H9 (cell line): ENCODE results near the gene CD1E. TPM values are rescaled to one million over a fixed set of nuclear protein-coding genes. Genes with fewer than 3 reads are reported as not detected.

ENCODE experiments used
- DNase-seq: peaks from one replicate; pipeline ENCODE4 v3.0.0-alpha.2; 2017
- H2AFZ ChIP-seq: one replicate; pipeline ENCODE4 v1.6.1; 2013; ENCODE audit warnings: mild to moderate bottlenecking, low read length, control low read depth, moderate library complexity
- H2AK5ac ChIP-seq: 2 replicates; pipeline ENCODE4 v1.6.1; 2013; ENCODE audit warnings: low read length, control low read depth, mixed read lengths; ENCODE audit not compliant: insufficient read length
- H2BK120ac ChIP-seq: one replicate; pipeline ENCODE4 v1.6.1; 2013; ENCODE audit warnings: low read depth, mild to moderate bottlenecking, low read length, control low read depth, inconsistent platforms; ENCODE audit not compliant: poor library complexity, severe bottlenecking
- H2BK12ac ChIP-seq: 2 replicates; pipeline ENCODE4 v1.6.1; 2013; ENCODE audit warnings: low read length, control low read depth, mixed read lengths, low read depth; ENCODE audit not compliant: insufficient read length
- H2BK15ac ChIP-seq: 2 replicates; pipeline ENCODE4 v1.6.1; 2013; ENCODE audit warnings: low read depth, low read length, control low read depth
- H2BK20ac ChIP-seq: one replicate; pipeline ENCODE4 v1.6.1; 2013; ENCODE audit warnings: low read depth, mild to moderate bottlenecking, low read length, control low read depth, inconsistent platforms; ENCODE audit not compliant: poor library complexity, severe bottlenecking
- H2BK5ac ChIP-seq: 2 replicates; pipeline ENCODE4 v1.6.1; 2013; ENCODE audit warnings: low read length, control low read depth, mixed read lengths; ENCODE audit not compliant: insufficient read length
- H3K14ac ChIP-seq: 2 replicates; pipeline ENCODE4 v1.6.1; 2013; ENCODE audit warnings: low read length, control low read depth; ENCODE audit not compliant: insufficient read depth
- H3K18ac ChIP-seq: 2 replicates; pipeline ENCODE4 v1.6.1; 2013; ENCODE audit warnings: low read depth, mild to moderate bottlenecking, mixed read lengths, low read length, control low read depth; ENCODE audit not compliant: insufficient read length
- H3K23ac ChIP-seq: 2 replicates; pipeline ENCODE4 v1.6.1; 2013; ENCODE audit warnings: low read length, control low read depth, mixed read lengths, low read depth; ENCODE audit not compliant: insufficient read length
- H3K23me2 ChIP-seq: 2 replicates; pipeline ENCODE4 v1.6.1; 2013; ENCODE audit warnings: low read depth, mild to moderate bottlenecking, mixed read lengths, low read length, control low read depth; ENCODE audit not compliant: insufficient read length, poor library complexity, severe bottlenecking
- H3K27ac ChIP-seq: 2 replicates; pipeline ENCODE4 v1.5.1; 2013; ENCODE audit warnings: low read length, control low read depth, mixed read lengths, low read depth; ENCODE audit not compliant: insufficient read length
- H3K27me3 ChIP-seq: 2 replicates; pipeline ENCODE4 v1.6.1; 2013; ENCODE audit warnings: low read length, control low read depth, inconsistent platforms; ENCODE audit not compliant: insufficient read depth
- H3K4ac ChIP-seq: 2 replicates; pipeline ENCODE4 v1.6.1; 2013; ENCODE audit warnings: low read depth, mild to moderate bottlenecking, control low read depth, inconsistent platforms, low read length, moderate library complexity
- H3K4me1 ChIP-seq: 2 replicates; pipeline ENCODE4 v1.6.1; 2013; ENCODE audit warnings: low read length, control low read depth, inconsistent platforms; ENCODE audit not compliant: insufficient read depth
- H3K4me2 ChIP-seq: 2 replicates; pipeline ENCODE4 v1.6.1; 2013; ENCODE audit warnings: low read length, control low read depth, mixed read lengths; ENCODE audit not compliant: insufficient read length, insufficient read depth
- H3K56ac ChIP-seq: 2 replicates; pipeline ENCODE4 v1.6.1; 2013; ENCODE audit warnings: low read depth, mild to moderate bottlenecking, mixed read lengths, low read length, control low read depth; ENCODE audit not compliant: insufficient read length
- H3K79me1 ChIP-seq: 2 replicates; pipeline ENCODE4 v1.6.1; 2013; ENCODE audit warnings: low read depth, mild to moderate bottlenecking, moderate library complexity, low read length, control low read depth, inconsistent platforms; ENCODE audit not compliant: insufficient read depth, poor library complexity, severe bottlenecking
- H3K79me2 ChIP-seq: 2 replicates; pipeline ENCODE4 v1.6.1; 2013; ENCODE audit warnings: low read length, control low read depth, inconsistent platforms; ENCODE audit not compliant: insufficient read depth
- H3K9ac ChIP-seq: 2 replicates; pipeline ENCODE4 v1.6.1; 2013; ENCODE audit warnings: low read length, control low read depth, mixed read lengths; ENCODE audit not compliant: insufficient read length; ENCODE audit errors: extremely low read depth
- H3K9me3 ChIP-seq: one replicate; pipeline ENCODE4 v1.6.1; 2013; ENCODE audit warnings: low read depth, low read length, inconsistent platforms; ENCODE audit not compliant: control insufficient read depth
- H3T11ph ChIP-seq: one replicate; pipeline ENCODE4 v1.6.1; 2013; ENCODE audit warnings: mild to moderate bottlenecking, low read length, control low read depth, inconsistent platforms
- H4K20me1 ChIP-seq: one replicate; pipeline ENCODE4 v1.6.1; 2013; ENCODE audit not compliant: control insufficient read depth, insufficient read length, insufficient read depth
- H4K5ac ChIP-seq: 2 replicates; pipeline ENCODE4 v1.6.1; 2013; ENCODE audit warnings: low read depth, mild to moderate bottlenecking, mixed read lengths, low read length, control low read depth; ENCODE audit not compliant: insufficient read length
- H4K8ac ChIP-seq: replicated peaks from 2 replicates; pipeline ENCODE4 v1.6.1; 2013; ENCODE audit warnings: low read length, control low read depth, mixed read lengths, low read depth; ENCODE audit not compliant: insufficient read length
- H4K91ac ChIP-seq: 2 replicates; pipeline ENCODE4 v1.6.1; 2013; ENCODE audit warnings: low read depth, mild to moderate bottlenecking, moderate library complexity, mixed read lengths, low read length, control low read depth; ENCODE audit not compliant: insufficient read length
- H3K27ac Mint-ChIP-seq, 3 experiments: 2 replicates in 2 of 3; 3 replicates in 1 of 3; pipeline ENCODE4 v1.8.0; 2020 to 2021; ENCODE audit warnings: mixed read lengths in 3 of 3, mild to moderate bottlenecking in 1 of 3, moderate library complexity in 1 of 3
- H3K27me3 Mint-ChIP-seq: 2 replicates; pipeline ENCODE4 v1.8.0; 2021; ENCODE audit warnings: low read depth, mild to moderate bottlenecking, moderate library complexity, mixed read lengths
- H3K36me3 Mint-ChIP-seq, 3 experiments: 2 replicates in 2 of 3; 3 replicates in 1 of 3; pipeline ENCODE4 v1.8.0; 2020 to 2021; ENCODE audit warnings: low read depth in 3 of 3, mixed read lengths in 3 of 3; ENCODE audit not compliant: insufficient read depth in 1 of 3
- H3K4me1 Mint-ChIP-seq, 2 experiments: 2 replicates each; pipeline ENCODE4 v1.8.0; 2020; ENCODE audit warnings: mixed read lengths in 2 of 2
- H3K4me3 Mint-ChIP-seq, 2 experiments: 2 replicates in 1 of 2; 3 replicates in 1 of 2; pipeline ENCODE4 v1.8.0; 2020 to 2021; ENCODE audit warnings: mild to moderate bottlenecking in 2 of 2, mixed read lengths in 2 of 2, moderate library complexity in 1 of 2
- H3K9me3 Mint-ChIP-seq, 2 experiments: 2 replicates in 1 of 2; 3 replicates in 1 of 2; pipeline ENCODE4 v1.8.0; 2020; ENCODE audit warnings: mild to moderate bottlenecking in 2 of 2, mixed read lengths in 2 of 2, moderate library complexity in 1 of 2
- WGBS: extraction: QIAGEN DNeasy Blood & Tissue Kit; methylation state at CpG from one replicate; pipeline ENCODE4 v1.1.7; 2013; ENCODE audit warnings: missing lambda C conversion rate, low lambda C conversion rate, mixed read lengths; ENCODE audit not compliant: insufficient read length; ENCODE audit errors: extremely low coverage; 5-methylcytosine and 5-hydroxymethylcytosine counted together
- total RNA-seq: library from RNA; stranded (reverse); gene quantifications from 2 replicates; pipeline ENCODE4 v1.2.1, GENCODE V29; 2021
- TF ChIP-seq, protein P1 (sequence below): fragments of 200-600 bp; sonication (generic); conservative IDR thresholded peaks from 3 replicates; pipeline ENCODE4 v1.8.0; 2021; ENCODE audit warnings: antibody characterized with exemption, mild to moderate bottlenecking

CD1E gene
- total RNA-seq, 1 experiment from 2014 or later: not detected

DNA sequence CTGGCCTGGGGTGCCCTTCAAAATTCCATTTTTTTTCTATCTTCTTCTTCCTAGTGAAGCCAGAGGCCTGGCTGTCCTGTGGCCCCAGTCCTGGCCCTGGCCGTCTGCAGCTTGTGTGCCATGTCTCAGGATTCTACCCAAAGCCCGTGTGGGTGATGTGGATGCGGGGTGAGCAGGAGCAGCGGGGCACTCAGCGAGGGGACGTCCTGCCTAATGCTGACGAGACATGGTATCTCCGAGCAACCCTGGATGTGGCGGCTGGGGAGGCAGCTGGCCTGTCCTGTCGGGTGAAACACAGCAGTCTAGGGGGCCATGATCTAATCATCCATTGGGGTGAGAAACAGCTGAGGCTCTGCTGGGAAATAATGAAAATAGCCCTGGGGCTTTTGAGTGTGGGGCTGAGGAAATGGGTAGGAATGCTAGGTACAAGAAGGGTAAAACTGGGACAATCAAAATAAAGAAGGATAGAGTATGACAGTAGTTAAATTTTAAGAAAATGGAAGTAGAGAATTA, 2.1 kb downstream of the CD1E start:
- no peaks in the 10 kb centered on the region; the same call in 1 of the 2 replicates for H3K79me2 ChIP-seq
- H3K9me3 Mint-ChIP-seq: no peaks in the 10 kb centered on the region
- TF ChIP-seq, protein P1, sequence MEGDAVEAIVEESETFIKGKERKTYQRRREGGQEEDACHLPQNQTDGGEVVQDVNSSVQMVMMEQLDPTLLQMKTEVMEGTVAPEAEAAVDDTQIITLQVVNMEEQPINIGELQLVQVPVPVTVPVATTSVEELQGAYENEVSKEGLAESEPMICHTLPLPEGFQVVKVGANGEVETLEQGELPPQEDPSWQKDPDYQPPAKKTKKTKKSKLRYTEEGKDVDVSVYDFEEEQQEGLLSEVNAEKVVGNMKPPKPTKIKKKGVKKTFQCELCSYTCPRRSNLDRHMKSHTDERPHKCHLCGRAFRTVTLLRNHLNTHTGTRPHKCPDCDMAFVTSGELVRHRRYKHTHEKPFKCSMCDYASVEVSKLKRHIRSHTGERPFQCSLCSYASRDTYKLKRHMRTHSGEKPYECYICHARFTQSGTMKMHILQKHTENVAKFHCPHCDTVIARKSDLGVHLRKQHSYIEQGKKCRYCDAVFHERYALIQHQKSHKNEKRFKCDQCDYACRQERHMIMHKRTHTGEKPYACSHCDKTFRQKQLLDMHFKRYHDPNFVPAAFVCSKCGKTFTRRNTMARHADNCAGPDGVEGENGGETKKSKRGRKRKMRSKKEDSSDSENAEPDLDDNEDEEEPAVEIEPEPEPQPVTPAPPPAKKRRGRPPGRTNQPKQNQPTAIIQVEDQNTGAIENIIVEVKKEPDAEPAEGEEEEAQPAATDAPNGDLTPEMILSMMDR: no peak

More for the DNA sequence above, 2.1 kb downstream of the CD1E start:
- no peaks in the 10 kb centered on the region for H4K20me1 ChIP-seq
- no peak overlapping the region for H3K18ac ChIP-seq
- no peak overlapping the region for H3K14ac ChIP-seq
- no peak overlapping the region for H3K4me2 ChIP-seq
- H4K8ac ChIP-seq: no peak overlapping the region
- no peak overlapping the region for H2BK12ac ChIP-seq
- no peaks in the 10 kb centered on the region for H3K9me3 ChIP-seq
- H2BK5ac ChIP-seq: no peak overlapping the region
- Mint-ChIP-seq H3K27me3 (peaks cover 2% of the 10 kb centered on the region; the same call in 1 of the 2 replicates), H3K36me3 (no peaks in the 10 kb centered on the region), H3K4me1 (peaks cover 10% of the 10 kb centered on the region in 2 experiments; a peak in 3 of 4 replicates), H3K27ac (no peak overlapping the region), H3K4me3 (no peak overlapping the region)
- no peak overlapping the region for H3K23ac ChIP-seq
- no peaks in the 10 kb centered on the region for H3K27me3 ChIP-seq
- no peak overlapping the region for H4K91ac ChIP-seq
- no peak overlapping the region for H2BK20ac ChIP-seq
- no peak overlapping the region for H3K56ac ChIP-seq
- no peaks in the 10 kb centered on the region for H3K23me2 ChIP-seq
- H3K79me1 ChIP-seq: no peaks in the 10 kb centered on the region
- WGBS: no CpG with 5 or more reads among the region's 10 CpGs
- no peak overlapping the region for H2BK120ac ChIP-seq
- H2AK5ac ChIP-seq: no peak overlapping the region
- no peak overlapping the region for H3K27ac ChIP-seq
- no peak for DNase-seq
- no peak overlapping the region for H4K5ac ChIP-seq
- H3K9ac ChIP-seq: no peak overlapping the region
- H3K4ac ChIP-seq: no peak overlapping the region
- no peak overlapping the region for H2AFZ ChIP-seq
- no peak overlapping the region for H2BK15ac ChIP-seq
- no peak overlapping the region for H3T11ph ChIP-seq
- no peaks in the 10 kb centered on the region for H3K4me1 ChIP-seq
